Femur (tissue), 1 donor: ENCODE measurements around the gene BNIP5.
"Not testable (repeated sequence)": the region's sequence is repeated elsewhere in the genome, so short reads cannot be mapped to it uniquely, and the experiment has no call there.

Source experiments
- DNase-seq: peaks from one replicate; pipeline ENCODE4 v3.0.0-alpha.2; 2017

BNIP5 gene

GRCh38 chr6:36364669-36365479, 28.2 kb upstream of the BNIP5 start:
- no peak for DNase-seq

- DNase-seq: not testable (repeated sequence)
Measured at GRCh38 chr6:36364061-36364635, 27.5 kb upstream of the BNIP5 start.

- not testable (repeated sequence) for DNase-seq
Measured at GRCh38 chr6:36363371-36363752, 26.7 kb upstream of the BNIP5 start.

GRCh38 chr6:36362551-36363370, 26.1 kb upstream of the BNIP5 start:
- no peak for DNase-seq

DNA sequence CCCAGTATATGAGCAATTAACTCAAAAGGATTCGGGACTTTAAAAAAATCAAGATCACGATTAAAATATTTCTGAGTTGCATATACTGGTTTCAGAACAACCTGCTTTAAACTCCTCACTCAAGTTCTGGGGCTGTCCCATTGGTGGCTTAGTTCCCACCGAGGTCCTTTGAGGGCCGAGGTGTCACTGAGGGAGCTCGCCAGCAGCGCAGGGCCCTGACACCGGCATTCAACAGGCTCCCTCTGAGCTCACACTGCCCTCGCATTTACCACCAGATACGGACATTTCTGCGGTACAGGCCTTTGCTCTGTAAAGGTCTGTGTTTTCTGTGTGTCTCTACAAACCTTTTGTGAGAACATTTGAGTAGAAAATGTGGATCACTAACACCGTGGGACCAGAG, 24.4 kb upstream of the BNIP5 start:
- DNase-seq: no peak

DNA sequence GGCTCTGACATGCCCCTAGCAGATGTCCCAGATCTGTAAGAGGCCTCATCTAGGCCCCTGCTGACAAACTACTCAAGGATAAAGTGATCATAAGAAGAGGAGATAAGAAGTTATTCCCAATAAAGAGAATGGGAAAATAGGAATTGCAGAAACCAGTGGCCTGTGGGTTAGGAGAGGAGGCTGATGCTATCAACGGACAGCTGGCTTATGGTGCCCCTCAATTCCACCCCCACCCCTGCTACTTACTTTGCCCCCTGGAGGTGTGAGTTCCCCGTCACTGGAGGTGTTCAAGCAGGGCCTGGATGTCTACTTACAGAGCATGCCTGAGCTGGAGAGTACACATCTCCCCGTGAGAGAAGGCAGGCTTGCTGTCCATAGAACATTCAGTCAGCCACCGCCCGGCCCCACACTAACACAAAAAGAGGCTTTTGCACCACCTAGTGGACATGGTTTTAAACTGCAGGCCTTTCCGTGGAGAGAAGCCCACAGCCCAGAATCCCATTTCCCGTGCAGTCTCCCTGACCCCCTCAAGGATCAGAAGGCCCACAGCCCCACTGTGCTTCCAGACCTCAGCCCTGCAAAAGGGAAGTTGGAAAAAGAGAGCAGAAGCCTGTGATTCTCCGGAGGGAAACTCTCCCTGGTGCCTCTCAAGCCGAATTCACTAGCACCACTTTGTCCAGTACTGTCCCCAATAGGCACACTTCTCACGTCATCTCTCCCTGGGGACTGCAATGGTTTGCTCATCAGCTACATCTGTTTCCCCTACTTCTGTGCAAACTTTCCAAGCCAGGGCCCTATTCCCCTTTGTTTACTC, 23.8 kb upstream of the BNIP5 start:
- DNase-seq: peak; percentile 86

DNA sequence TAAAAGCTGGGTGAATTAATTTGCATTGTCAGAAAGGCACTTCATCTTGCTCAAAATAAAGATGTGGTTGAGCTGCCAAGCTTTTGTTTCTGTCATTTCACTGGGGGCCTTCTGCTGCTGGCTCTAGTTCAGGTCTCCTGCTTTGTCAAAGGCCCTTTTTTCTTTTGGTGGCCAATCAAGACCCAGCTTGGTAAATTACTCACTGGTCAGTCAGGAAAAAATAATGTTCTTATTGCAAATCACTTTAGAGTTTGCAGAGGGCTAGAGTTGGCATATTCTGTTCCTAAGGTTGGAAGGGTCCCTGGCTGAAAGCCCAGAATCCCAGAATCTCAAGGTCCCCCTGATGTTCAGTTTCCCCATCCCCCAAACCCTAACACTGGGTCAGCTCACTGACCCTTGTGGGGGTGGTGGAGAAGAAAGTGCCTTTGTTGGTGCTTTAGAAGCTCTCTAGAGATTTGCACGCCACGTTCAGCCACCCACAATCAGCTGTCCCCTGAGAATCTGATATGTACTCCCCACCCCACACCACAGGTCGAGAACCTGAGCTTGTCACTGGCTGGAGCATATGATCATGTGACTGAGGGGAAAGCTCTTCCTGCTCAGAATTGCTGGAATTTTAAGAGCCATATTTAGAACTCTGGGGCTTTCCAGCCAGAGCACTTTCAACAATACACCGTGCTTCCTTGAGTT, 21.7 kb upstream of the BNIP5 start:
- DNase-seq: peak; percentile 47

- DNase-seq: no peak
Measured at GRCh38 chr6:36357872-36358225, 21.2 kb upstream of the BNIP5 start.

DNA sequence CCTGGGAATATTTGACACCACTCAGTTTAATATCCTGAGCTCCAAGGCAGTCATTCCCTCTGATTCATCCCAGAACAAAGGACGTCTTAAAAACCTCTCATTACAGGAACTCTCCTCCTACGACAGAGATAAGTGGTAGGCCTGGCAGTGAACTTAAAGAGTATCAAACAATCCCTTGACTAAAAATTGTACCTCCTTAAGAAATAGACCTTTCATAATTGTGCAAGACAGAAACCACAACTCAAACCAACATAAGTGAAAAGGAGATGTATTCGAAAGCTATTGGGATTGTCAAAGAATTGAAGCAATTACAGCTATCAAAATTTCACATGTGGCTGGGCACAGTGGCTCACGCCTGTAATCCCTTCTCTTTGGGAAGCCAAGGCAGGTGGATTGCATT, 19.1 kb upstream of the BNIP5 start:
- no peak for DNase-seq

- no peak for DNase-seq
Measured at GRCh38 chr6:36353411-36353915, 16.8 kb upstream of the BNIP5 start.

DNA sequence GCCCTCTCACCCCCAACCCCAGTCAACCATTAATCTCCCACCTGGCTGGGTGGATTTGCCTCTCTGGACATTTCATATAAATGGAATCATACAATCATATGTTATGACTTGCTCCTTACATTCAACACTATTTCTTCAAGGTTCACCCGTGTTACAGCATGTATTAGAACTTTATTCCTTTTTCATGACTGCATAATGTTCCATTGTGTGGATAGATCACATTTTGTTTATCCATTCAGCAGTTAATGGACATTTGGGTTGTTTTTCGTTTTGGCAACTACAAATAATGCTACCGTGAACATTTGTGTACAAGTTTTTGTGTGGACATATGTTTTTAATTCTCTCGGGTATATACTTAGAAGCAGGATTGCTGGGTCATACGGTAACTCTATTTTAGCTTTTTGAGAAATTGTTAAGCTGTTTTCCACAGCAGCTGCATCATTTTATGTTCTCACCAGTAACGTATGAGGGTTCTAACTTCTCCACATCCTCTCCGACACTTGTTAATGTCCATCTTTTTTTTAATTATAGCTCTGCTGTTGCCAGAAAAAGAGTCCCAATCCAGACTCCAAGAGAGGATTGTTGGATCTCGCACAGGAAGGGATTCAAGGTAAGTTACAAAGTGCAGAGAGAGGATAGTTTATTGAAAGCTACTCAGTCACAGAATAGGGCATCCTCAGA, 15.9 kb upstream of the BNIP5 start:
- no peak for DNase-seq

DNA sequence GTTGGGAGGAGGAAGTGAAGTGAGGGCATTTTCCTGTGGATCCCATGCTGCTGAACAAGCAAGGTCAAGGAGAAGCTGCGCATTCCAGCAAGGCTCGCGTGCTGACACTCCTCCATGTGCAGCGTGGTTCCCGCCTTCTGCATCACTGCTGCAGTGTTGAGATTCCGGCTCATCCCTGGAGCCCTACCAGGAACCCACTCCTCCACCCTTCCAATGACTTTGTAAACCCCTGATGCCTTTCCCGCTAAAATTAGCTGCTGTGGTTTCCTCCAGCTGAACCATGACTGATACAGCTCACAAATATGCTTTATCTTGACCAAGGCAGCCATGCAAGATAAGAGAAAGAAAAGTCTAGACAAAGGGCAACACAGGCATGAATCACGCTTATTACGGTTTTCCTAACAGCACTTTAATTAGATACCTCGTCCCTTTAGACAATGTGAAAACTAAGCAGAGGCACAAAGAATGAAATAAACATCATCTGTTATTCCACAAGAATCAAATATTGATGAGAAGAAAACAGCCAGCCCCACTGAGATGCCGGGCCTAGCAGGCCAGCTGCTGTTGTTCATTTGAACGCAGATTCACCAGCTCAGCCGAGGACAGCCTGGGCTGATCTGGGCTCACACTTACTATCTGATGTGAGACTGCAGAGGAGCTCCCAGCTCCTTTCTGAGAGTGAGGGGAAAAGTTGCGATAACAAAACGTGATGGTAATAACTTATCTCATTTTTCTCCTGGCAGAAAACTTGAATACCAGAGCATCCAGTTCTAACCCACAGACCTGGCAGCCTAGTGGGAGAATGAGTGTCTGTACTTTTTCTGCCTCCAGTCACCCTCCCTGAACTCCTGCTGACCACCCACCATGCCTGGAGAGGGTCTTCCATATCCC, 14.2 kb upstream of the BNIP5 start:
- DNase-seq: peak; percentile 40

DNA sequence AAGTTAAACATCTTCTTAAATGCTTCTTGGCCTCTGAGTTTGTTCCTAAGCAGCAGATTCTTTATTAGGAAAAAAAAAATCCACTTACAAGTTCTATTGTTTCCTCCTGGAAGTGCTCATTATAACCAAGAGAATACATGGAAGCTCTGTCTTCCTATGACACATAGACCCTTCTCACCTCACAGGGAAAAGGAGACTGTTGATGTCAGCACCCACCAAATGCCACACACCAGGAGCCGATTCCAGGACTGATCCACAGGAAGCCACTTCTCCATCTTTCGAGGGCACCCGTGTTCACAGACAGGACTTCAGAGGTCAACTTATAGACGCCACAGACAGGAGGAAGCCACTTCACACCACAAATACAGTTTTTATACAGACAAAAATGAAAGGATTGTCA, 13.4 kb upstream of the BNIP5 start:
- DNase-seq: no peak

DNA sequence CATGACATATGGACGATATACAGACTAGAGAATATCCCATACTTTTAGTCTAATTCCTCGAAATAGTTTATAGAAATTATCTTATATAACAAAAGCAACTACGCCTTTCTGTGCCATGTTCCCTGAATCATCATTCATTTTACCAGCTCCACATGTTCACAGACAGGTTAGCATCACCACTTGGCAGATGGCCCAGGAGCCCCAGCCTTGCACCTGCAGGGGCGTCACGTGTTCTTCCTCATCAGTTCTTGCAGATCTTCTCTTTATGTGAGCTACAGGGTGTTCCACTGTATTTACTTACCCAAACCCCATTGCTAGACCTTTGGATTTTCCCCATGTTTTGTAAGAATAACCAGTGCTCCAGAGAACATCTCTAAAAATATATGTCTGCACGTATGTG, 12.6 kb upstream of the BNIP5 start:
- no peak for DNase-seq

DNA sequence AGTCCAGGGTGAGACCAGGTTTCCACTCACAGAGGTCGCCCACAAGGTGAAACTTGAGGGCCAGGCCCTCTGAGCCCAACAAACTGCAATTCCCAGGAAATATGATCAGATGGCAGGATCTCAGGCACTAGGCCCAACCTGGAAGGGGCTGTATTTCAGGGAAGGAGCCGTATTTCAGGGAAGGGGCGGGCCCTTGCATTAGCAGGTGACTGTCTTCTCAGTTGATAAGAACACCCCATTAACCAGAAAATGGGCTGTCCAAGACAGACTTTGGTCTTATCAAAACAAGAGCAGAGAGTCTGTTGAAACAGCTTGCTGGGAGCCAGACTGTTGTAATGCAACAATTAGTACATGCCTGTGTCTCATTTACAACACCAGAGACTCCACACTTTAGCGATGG, 10.9 kb upstream of the BNIP5 start:
- DNase-seq: no peak

DNA sequence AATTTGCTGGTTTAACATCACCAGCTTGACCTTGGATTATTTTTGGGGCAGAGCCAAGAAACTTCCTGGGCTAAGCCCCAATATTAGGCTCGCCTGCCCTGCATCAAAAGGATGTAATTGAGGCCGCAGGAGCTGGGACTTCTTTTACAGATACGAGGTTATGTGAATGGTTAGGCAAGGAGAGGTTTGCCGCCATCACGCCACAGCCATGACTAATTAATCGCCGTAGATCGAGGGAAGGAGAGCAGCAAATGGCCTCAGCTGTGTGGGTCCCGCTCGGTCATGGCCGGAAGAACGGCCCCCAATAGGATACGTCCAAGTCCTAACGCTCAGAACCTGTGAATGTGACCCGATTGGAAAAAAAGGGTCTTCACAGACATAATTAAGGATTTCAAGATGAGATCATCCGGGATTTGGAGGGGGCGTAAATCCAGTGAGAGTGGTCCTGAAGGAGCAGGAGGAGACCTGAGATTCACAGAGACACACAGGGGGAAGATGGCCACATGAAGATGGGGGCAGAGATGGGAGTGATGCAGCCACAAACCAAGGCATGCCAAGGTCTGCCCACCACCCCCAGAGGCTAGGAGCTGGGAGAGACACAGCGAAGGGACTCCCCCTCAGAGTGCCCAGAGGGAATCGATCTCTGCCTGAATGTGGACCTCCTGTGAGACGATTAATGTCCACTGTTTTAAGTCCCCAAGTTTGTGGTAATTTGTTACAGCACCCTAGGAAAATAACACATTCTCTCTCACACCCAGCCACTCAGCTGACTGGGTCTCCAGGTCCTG, 10.0 kb upstream of the BNIP5 start:
- no peak for DNase-seq

- DNase-seq: no peak
Measured at GRCh38 chr6:36345681-36346466, 9.2 kb upstream of the BNIP5 start.

GRCh38 chr6:36343109-36343680, 6.5 kb upstream of the BNIP5 start:
- DNase-seq: no peak
